HG03354 (cell line): ENCODE results near the gene KLHL21.
"Not testable (repeated sequence)": the region's sequence is repeated elsewhere in the genome, so short reads cannot be mapped to it uniquely, and the experiment has no call there.

Experiments
- ATAC-seq: cut with Tn5 transposase; IDR thresholded peaks from one replicate; pipeline ENCODE4 v1.9.1; 2021; ENCODE audit warnings: mild to moderate bottlenecking; ENCODE audit not compliant: unreplicated experiment, poor library complexity, severe bottlenecking

The KLHL21 gene

GRCh38 chr1:6601049-6601922 lies 1.4 kb downstream of the KLHL21 start:
- ATAC-seq = no peak

GRCh38 chr1:6600410-6601048 lies 2.1 kb downstream of the KLHL21 start:
- no peak for ATAC-seq

- not testable (repeated sequence) for ATAC-seq
These were observed 2.7 kb downstream of the KLHL21 start for GRCh38 chr1:6599991-6600390.

- ATAC-seq = no peak
These were observed 3.3 kb downstream of the KLHL21 start for GRCh38 chr1:6599141-6599975.

- ATAC-seq = no peak
These were observed 4.9 kb downstream of the KLHL21 start for GRCh38 chr1:6597777-6598131.

GRCh38 chr1:6596886-6597776 lies 5.5 kb downstream of the KLHL21 start:
- ATAC-seq = no peak

GRCh38 chr1:6596351-6596750 lies 6.3 kb downstream of the KLHL21 start:
- no peak for ATAC-seq

GRCh38 chr1:6594977-6595740 lies 7.5 kb downstream of the KLHL21 start:
- ATAC-seq = no peak

GRCh38 chr1:6593810-6594209 lies 8.9 kb downstream of the KLHL21 start:
- no peak for ATAC-seq

GRCh38 chr1:6592865-6593593 lies 9.6 kb downstream of the KLHL21 start:
- no peak for ATAC-seq

- no peak for ATAC-seq
These were observed 10.2 kb downstream of the KLHL21 start for GRCh38 chr1:6592441-6592840.

- no peak for ATAC-seq
These were observed 11.0 kb downstream of the KLHL21 start for GRCh38 chr1:6591644-6592043.

- no peak for ATAC-seq
These were observed 11.4 kb downstream of the KLHL21 start for GRCh38 chr1:6591222-6591621.

GRCh38 chr1:6590046-6590445 lies 12.6 kb downstream of the KLHL21 start:
- ATAC-seq = no peak

GRCh38 chr1:6588893-6589520 lies 13.7 kb downstream of the KLHL21 start:
- no peak for ATAC-seq

GRCh38 chr1:6588128-6588892 lies 14.4 kb downstream of the KLHL21 start:
- ATAC-seq = no peak
